Left ventricle myocardium superior (tissue), 1 donor: ENCODE measurements around the gene CYB5R3. TPM values are rescaled to one million over a fixed set of nuclear protein-coding genes. Genes with fewer than 3 reads are reported as not detected.
A peak's percentile ranks its signal among the peaks of the same experiment; 100 is the strongest.
"Not testable (repeated sequence)": the region's sequence is repeated elsewhere in the genome, so short reads cannot be mapped to it uniquely, and the experiment has no call there.

ENCODE experiments used
- ATAC-seq: fragments of 200-7000 bp; cut with Tn5 transposase; one replicate; pipeline ENCODE4 v1.9.1; 2020; ENCODE audit warnings: mild to moderate bottlenecking, moderate library complexity
- DNase-seq: peaks from one replicate; pipeline ENCODE4 v3.0.0-alpha.2; 2020
- intact Hi-C: fragments of 100-400 bp; cut with micrococcal nuclease; formaldehyde crosslinking; loops from one replicate; pipeline ENCODE4 v1.11.0; 2022
- total RNA-seq: library from RNA; stranded (reverse); fragmentation: NEBNext Ultra II Directional; extraction: Animal tissue kit (Norgen Biotek cat#: 25700); gene quantifications from one replicate; pipeline ENCODE4 v1.2.1, GENCODE V29; 2021
- donor health status: DM: no; HTN: yes; CAD: no; lungs with severe emphysema.

The CYB5R3 gene
- total RNA-seq, 1 donor from 2014 or later = 283 TPM

- intact Hi-C loops = no loop called here
- DNase-seq (no peak), ATAC-seq (no peak)
Observed at GRCh38 chr22:42630901-42631602, 18.1 kb downstream of the CYB5R3 start.

GRCh38 chr22:42630211-42630610 is 19.0 kb downstream of the CYB5R3 start:
- intact Hi-C loops = no loop called here
- ATAC-seq (no peak), DNase-seq (no peak)

- no peak for ATAC-seq
- DNase-seq = no peak
- intact Hi-C loops = no loop called here
Observed at GRCh38 chr22:42627981-42628380, 21.2 kb downstream of the CYB5R3 start.

GRCh38 chr22:42626951-42627625 is 22.1 kb downstream of the CYB5R3 start:
- intact Hi-C loops = no loop called here
- no peak for ATAC-seq
- DNase-seq = no peak

- no peak for ATAC-seq
- intact Hi-C loops = no loop called here
- DNase-seq = no peak
Observed at GRCh38 chr22:42626431-42626830, 22.8 kb downstream of the CYB5R3 start.

GRCh38 chr22:42625416-42625815 is 23.8 kb downstream of the CYB5R3 start:
- intact Hi-C loops = no loop called here
- DNase-seq = no peak
- ATAC-seq = no peak

- ATAC-seq = no peak
- DNase-seq = no peak
- intact Hi-C loops = no loop called here
Observed at GRCh38 chr22:42624551-42625106, 24.6 kb downstream of the CYB5R3 start.

GRCh38 chr22:42623756-42624441 is 25.3 kb downstream of the CYB5R3 start:
- intact Hi-C loops = no loop called here
- DNase-seq (no peak), ATAC-seq (no peak)

- intact Hi-C loops = no loop called here
- no peak for DNase-seq
Observed at GRCh38 chr22:42623301-42623751, 25.9 kb downstream of the CYB5R3 start.

GRCh38 chr22:42622061-42622710 is 27.0 kb downstream of the CYB5R3 start:
- DNase-seq = no peak
- intact Hi-C loops = no loop called here
- ATAC-seq = no peak

More at GRCh38 chr22:42623301-42623751, 25.9 kb downstream of the CYB5R3 start:
- ATAC-seq = no peak

GRCh38 chr22:42621505-42622002 is 27.6 kb downstream of the CYB5R3 start:
- intact Hi-C loops = no loop called here

GRCh38 chr22:42620084-42620483 is 29.1 kb downstream of the CYB5R3 start:
- ATAC-seq (no peak), DNase-seq (no peak)
- intact Hi-C loops = no loop called here

More at GRCh38 chr22:42621505-42622002, 27.6 kb downstream of the CYB5R3 start:
- ATAC-seq (peak; percentile 66), DNase-seq (peak; percentile 81)

- ATAC-seq (no peak), DNase-seq (no peak)
- intact Hi-C loops = no loop called here
Observed at GRCh38 chr22:42619261-42620063, 29.7 kb downstream of the CYB5R3 start.

- intact Hi-C loops = no loop called here
- ATAC-seq = no peak
- DNase-seq = no peak
Observed at GRCh38 chr22:42617155-42617983, 31.8 kb downstream of the CYB5R3 start.

- peak; percentile 1 for ATAC-seq
- intact Hi-C loops, DNase-seq: not testable (repeated sequence)
Observed at GRCh38 chr22:42615860-42616175, 33.4 kb downstream of the CYB5R3 start.

- peak; percentile 72 for ATAC-seq
- intact Hi-C loops = no loop called here
- peak; percentile 84 for DNase-seq
Observed at GRCh38 chr22:42615092-42615859, 33.9 kb downstream of the CYB5R3 start.
